ENCODE data around the gene NQO2. TPM values are rescaled to one million over a fixed set of nuclear protein-coding genes. Genes with fewer than 3 reads are reported as not detected.
"Not testable (repeated sequence)": the region's sequence is repeated elsewhere in the genome, so short reads cannot be mapped to it uniquely, and the experiment has no call there.

NQO2 gene
- total RNA-seq, 6 donors from 2014 or later, result 10.6 to 34.3 (median 18.6) TPM

- ATAC-seq (ENCODE audit: low FRiP score in 2 of 2), result peak; percentile 49 to 71
- WGBS, 2 donors, result 0 to 1% methylated on average over 21 to 30 of the region's 30 CpGs
- Histone ChIP-seq H3K27ac (peak overlapping the region; percentile 86 to 91 (median 88)), H3K36me3 (peaks cover 0 to 2% (median 0%) of the 10 kb centered on the region in 4 donors), H3K4me1 (peaks cover 20 to 36% (median 30%) of the 10 kb centered on the region in 4 donors), H3K4me3 (peak overlapping the region; percentile 11 to 73 (median 66)), H3K9me3 (no peaks in the 10 kb centered on the region), H3K27me3 (no peaks in the 10 kb centered on the region)
- TF ChIP-seq CTCF (IDR thresholded peaks at IDR 0.05) (peak in 1 of 6 experiments; percentile 14), POLR2A (IDR thresholded peaks at IDR 0.05) (no peak), POLR2AphosphoS5 (IDR thresholded peaks at IDR 0.05) (peak; percentile 48 to 60)
- DNase-seq, result peak in 1 of 2 donors; percentile 83
These were observed 586 bp upstream of the NQO2 start for GRCh38 chr6:2998998-2999617.

- no peak overlapping the region for H3K4me3 ChIP-seq
- H3K4me1 ChIP-seq, result peaks cover 20 to 36% (median 30%) of the 10 kb centered on the region in 4 donors
- TF ChIP-seq POLR2AphosphoS5 (IDR thresholded peaks at IDR 0.05), result no peak
- TF ChIP-seq EP300 (IDR thresholded peaks at IDR 0.05), result no peak
- TF ChIP-seq POLR2A (IDR thresholded peaks at IDR 0.05), result no peak
- no peak for TF ChIP-seq CTCF (IDR thresholded peaks at IDR 0.05)
- H3K9me3 ChIP-seq, result no peaks in the 10 kb centered on the region
- ATAC-seq (ENCODE audit: low FRiP score in 2 of 2) (no peak), DNase-seq (no peak)
- peaks cover 0 to 21% (median 4%) of the 10 kb centered on the region in 4 donors for H3K36me3 ChIP-seq
- H3K27me3 ChIP-seq, result no peaks in the 10 kb centered on the region
- peak overlapping the region in 1 of 4 donors; percentile 91 for H3K27ac ChIP-seq
- 91 to 93% methylated on average over 11 of the region's 11 CpGs for whole genome bisulfite sequencing, 2 donors
These were observed 1.6 kb downstream of the NQO2 start for GRCh38 chr6:3001146-3001772.

GRCh38 chr6:3001773-3002293 is 2.1 kb downstream of the NQO2 start:
- H3K36me3 ChIP-seq, result peaks cover 0 to 27% (median 6%) of the 10 kb centered on the region in 4 donors
- peak overlapping the region in 1 of 4 donors; percentile 91 for H3K27ac ChIP-seq
- H3K9me3 ChIP-seq, result no peaks in the 10 kb centered on the region
- H3K27me3 ChIP-seq, result no peaks in the 10 kb centered on the region
- 46 to 51% methylated on average over 2 of the region's 2 CpGs for WGBS, 2 donors
- H3K4me1 ChIP-seq, result peaks cover 20 to 36% (median 30%) of the 10 kb centered on the region in 4 donors
- TF ChIP-seq POLR2AphosphoS5 (IDR thresholded peaks at IDR 0.05), result peak in 1 of 2 donors; percentile 10
- no peak for TF ChIP-seq POLR2A (IDR thresholded peaks at IDR 0.05)
- TF ChIP-seq EP300 (IDR thresholded peaks at IDR 0.05), result peak in 1 of 4 donors; percentile 10
- peak; percentile 54 to 80 (median 70) for TF ChIP-seq CTCF (IDR thresholded peaks at IDR 0.05)
- H3K4me3 ChIP-seq, result no peak overlapping the region
- ATAC-seq (ENCODE audit: low FRiP score in 2 of 2) (peak in 1 of 2 donors; percentile 1), DNase-seq (peak in 1 of 2 donors; percentile 43)

- Histone ChIP-seq H3K36me3 (peaks cover 0 to 40% (median 8%) of the 10 kb centered on the region in 4 donors), H3K27ac (peak overlapping the region in 1 of 4 donors; percentile 91), H3K4me1 (peaks cover 20 to 36% (median 30%) of the 10 kb centered on the region in 4 donors)
- not testable (repeated sequence) for DNase-seq; H3K9me3 ChIP-seq; H3K4me3 ChIP-seq; ATAC-seq (ENCODE audit: low FRiP score in 2 of 2); H3K27me3 ChIP-seq
- 82 to 85% methylated on average over 3 of the region's 5 CpGs for WGBS, 2 donors
These were observed 3.5 kb downstream of the NQO2 start for GRCh38 chr6:3003226-3003625.

DNA sequence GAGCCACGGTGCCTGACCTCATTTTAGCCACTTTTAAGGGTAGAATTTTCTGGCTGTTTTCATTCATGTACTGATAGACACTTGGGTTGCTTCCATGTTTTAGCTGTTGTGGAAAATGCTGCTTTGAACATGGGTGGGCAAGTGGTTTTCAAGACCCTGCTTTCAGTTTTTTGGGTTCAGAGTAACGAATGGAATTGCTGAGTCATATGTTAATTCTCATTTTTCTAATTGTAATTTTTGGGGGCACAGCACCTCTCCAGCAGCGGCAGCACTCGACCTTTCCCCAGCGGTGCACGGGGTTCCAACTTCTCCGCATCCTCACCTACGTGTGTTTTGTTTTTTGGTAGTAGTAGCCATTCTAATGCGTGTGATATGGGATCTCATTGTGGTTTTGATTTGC is 5.4 kb downstream of the NQO2 start:
- peaks cover 0 to 55% (median 11%) of the 10 kb centered on the region in 4 donors for H3K36me3 ChIP-seq
- WGBS, 2 donors, result 95% methylated on average over 9 of the region's 9 CpGs
- TF ChIP-seq POLR2A (IDR thresholded peaks at IDR 0.05), result no peak

More for the DNA sequence above, 5.4 kb downstream of the NQO2 start:
- DNase-seq, result no peak
- Histone ChIP-seq H3K4me3 (no peak overlapping the region), H3K4me1 (peaks cover 14 to 22% (median 19%) of the 10 kb centered on the region in 4 donors), H3K27me3 (no peaks in the 10 kb centered on the region), H3K27ac (no peak overlapping the region), H3K9me3 (no peaks in the 10 kb centered on the region)
- no peak for ATAC-seq (ENCODE audit: low FRiP score in 2 of 2)
